Neural progenitor cell (in vitro differentiated cells): ENCODE data around the gene EFCAB6.

ENCODE experiments used
- CTCF ChIP-seq: fragments of 200-600 bp; sonication (generic); IDR thresholded peaks from 2 replicates; pipeline ENCODE4 v1.5.1; 2017; ENCODE audit warnings: antibody characterized with exemption, mild to moderate bottlenecking
- EZH2 ChIP-seq: fragments of 200-600 bp; sonication (generic); IDR thresholded peaks from 2 replicates; pipeline ENCODE4 v1.6.1; 2017; ENCODE audit warnings: antibody characterized with exemption, mild to moderate bottlenecking, moderate library complexity

DNA sequence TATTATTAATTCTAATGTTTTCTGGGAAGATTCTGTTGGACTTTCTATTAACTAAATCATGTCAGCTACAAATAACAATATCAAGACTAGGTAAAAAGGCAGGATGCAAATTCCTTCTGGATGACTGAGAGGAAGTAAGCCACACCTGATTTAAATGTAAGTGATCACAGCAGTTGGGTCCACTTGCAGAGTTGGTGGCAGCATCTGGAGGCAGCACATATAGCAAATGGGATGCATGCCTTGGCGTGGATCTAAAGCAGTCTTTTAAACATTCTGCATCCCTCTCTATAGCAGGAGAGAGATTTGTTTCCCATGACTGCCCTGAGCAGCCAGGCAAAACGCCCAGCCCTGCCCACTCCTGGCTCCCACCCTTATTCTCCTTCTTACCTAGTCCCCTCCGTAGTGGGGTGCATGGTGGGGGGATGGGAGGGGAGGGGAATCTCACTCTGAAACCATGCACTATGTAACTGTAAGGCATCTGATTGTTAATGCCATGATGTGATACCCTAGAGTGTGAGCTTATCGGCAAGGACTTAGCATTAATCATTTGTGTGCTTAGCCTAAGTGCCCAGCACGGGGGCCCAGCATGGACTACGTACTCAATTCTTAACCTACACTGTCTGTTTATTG, 130.3 kb downstream of the EFCAB6 start:
- TF ChIP-seq CTCF (no peak), EZH2 (no peak)
